Brain microvascular endothelial cell (primary cell): ENCODE results near the gene DENND2A.

Source experiments
- DNase-seq: peaks from one replicate; pipeline ENCODE4 v3.0.0-alpha.2; 2020
- H3K27ac ChIP-seq: fragments of 250-450 bp; sonication (Bioruptor Pico); 2 replicates; pipeline ENCODE4 v1.5.1; 2020; ENCODE audit warnings: mild to moderate bottlenecking, moderate library complexity
- H3K27me3 ChIP-seq: fragments of 250-450 bp; sonication (Bioruptor Pico); replicated peaks from 2 replicates; pipeline ENCODE4 v1.5.1; 2020; ENCODE audit warnings: mild to moderate bottlenecking
- H3K36me3 ChIP-seq: fragments of 250-450 bp; sonication (Bioruptor Pico); replicated peaks from 2 replicates; pipeline ENCODE4 v1.5.1; 2020; ENCODE audit warnings: mild to moderate bottlenecking
- H3K4me3 ChIP-seq: 2 replicates; pipeline ENCODE4 v1.5.1; 2011; ENCODE audit warnings: low read depth, mild to moderate bottlenecking, control low read depth, low read length, moderate library complexity
- in situ Hi-C: cut with HindIII; loops from 2 replicates; pipeline ENCODE4 v1.10.0; 2017; ENCODE audit warnings: low sequenced_read_pairs, low pct_ligation_motif_present
- TF ChIP-seq, protein P1 (sequence below): IDR thresholded peaks from 2 replicates; pipeline ENCODE4 v1.5.1; 2011; ENCODE audit warnings: low read depth, mild to moderate bottlenecking, moderate library complexity, low read length, control low read depth, inconsistent platforms; ENCODE audit errors: missing control alignments

The DENND2A gene

DNA sequence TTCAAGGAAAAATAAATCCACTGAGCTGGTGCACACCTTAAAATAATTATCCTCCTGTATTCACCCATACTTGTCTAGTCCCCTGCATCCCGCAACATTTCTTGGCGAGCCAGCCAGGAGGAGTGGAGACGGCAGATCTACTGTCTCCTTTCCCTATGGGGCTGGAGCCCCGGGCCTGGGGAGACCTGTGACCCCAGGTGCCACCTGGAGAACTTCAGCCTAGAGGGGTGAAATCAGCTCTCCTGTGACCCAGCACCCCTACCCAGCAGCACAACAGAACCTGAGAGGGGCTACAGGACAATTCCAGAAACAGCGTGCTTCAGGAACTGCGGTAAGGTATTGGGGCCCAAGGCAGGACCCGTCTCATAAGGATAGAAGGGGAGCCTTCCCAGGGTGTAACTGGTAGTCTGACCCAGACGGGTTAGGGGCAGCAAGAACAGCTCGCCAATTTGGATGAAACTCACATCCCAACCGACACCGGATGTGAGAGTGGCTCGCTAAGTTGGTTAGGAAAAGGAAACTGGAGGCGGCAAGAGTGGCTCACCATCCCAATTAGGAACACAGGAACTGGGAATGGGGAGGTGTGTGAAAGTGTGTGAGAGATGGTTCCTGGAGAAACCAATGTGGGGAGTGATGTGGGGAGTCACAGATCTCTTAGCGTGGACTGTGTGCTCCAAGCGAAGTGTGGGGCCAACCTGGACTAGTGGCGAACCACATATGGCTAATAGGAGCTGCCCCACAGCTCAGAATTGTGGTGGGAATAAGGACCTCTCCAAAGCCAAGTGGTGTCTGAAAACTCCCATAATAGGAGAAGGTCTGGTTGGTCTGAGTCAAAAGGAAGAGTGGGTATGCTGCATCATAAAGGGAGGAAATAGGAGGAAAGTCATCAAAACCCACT lies 15.1 kb upstream of the DENND2A start:
- Histone ChIP-seq H3K27me3 (no peaks in the 10 kb centered on the region), H3K4me3 (no peak overlapping the region), H3K36me3 (no peaks in the 10 kb centered on the region), H3K27ac (no peak overlapping the region)
- in situ Hi-C loops, result no loop called here
- TF ChIP-seq, protein P1, sequence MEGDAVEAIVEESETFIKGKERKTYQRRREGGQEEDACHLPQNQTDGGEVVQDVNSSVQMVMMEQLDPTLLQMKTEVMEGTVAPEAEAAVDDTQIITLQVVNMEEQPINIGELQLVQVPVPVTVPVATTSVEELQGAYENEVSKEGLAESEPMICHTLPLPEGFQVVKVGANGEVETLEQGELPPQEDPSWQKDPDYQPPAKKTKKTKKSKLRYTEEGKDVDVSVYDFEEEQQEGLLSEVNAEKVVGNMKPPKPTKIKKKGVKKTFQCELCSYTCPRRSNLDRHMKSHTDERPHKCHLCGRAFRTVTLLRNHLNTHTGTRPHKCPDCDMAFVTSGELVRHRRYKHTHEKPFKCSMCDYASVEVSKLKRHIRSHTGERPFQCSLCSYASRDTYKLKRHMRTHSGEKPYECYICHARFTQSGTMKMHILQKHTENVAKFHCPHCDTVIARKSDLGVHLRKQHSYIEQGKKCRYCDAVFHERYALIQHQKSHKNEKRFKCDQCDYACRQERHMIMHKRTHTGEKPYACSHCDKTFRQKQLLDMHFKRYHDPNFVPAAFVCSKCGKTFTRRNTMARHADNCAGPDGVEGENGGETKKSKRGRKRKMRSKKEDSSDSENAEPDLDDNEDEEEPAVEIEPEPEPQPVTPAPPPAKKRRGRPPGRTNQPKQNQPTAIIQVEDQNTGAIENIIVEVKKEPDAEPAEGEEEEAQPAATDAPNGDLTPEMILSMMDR, result no peak
- no peak for DNase-seq

DNA sequence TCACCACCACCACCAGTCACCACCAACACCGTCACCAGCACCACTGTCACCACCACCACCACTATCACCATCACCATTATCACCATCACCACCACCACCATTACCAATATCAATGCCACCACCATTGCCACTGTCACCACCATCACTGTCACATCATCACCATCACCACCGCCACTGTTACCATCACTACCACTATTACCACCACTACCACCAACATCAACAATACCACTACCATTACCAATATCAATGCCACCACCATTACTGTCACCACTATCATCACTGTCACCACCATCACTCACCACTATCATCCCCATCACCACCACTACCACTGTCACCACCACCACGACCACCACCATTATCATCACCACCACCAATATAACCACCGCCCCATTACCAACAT lies 14.0 kb upstream of the DENND2A start:
- no peak for DNase-seq
- Histone ChIP-seq H3K36me3 (no peaks in the 10 kb centered on the region), H3K27ac (no peak overlapping the region), H3K4me3 (no peak overlapping the region), H3K27me3 (no peaks in the 10 kb centered on the region)
- in situ Hi-C loops, result no loop called here
- TF ChIP-seq, protein P1, result no peak

DNA sequence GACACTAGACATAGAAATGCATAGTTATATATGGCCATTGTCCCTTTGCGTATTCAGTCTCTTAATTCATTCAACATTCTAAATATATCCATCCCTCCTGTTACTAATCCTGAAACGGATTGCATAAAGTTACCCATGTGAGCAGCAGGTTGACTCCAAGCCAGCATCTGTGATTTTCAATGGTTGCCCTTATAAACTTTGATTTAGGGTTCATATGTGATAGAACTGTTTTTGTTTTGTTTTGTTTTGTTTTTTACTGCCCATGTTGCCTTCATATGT lies 13.4 kb upstream of the DENND2A start:
- Histone ChIP-seq H3K4me3 (no peak overlapping the region), H3K27me3 (no peaks in the 10 kb centered on the region), H3K27ac (no peak overlapping the region), H3K36me3 (no peaks in the 10 kb centered on the region)
- DNase-seq, result no peak
- TF ChIP-seq, protein P1, result no peak
- in situ Hi-C loops, result no loop called here

DNA sequence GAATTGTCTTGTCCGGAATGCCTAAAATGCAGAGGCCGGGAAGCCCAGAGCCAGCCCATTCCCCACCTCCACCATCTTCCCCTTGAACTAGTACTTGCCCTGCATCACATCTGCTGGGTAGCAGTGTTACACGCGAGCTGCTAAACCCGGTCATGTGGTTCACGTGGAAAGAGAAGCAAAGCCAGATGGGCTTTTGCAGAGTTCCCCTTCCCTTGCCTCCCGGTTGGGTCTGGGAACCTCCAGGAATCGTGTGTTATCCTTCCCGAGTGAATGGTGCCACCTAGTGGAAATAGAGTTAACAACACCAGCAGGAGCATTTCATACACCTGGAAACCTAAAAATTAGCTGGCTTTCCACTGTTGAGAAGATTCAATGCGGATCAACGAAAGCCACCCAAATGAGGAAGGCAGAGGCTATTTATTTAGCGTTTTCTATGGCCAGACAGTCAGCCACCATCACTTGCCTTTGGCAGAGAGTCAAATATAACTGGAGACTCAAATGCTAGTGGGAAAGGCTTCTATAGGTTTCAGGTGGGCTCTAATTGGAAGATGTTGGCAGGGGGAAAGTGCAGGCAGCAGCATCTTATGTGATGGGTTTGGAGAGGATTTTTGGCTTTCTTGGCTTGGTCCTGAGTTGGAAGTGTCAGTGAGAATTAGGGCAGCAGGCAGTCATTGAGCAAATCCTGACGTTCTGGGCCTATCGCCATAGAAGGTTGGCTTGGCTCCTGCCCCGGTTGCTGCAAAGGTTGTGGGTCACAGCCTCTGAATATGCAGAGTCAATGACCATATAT lies 12.9 kb upstream of the DENND2A start:
- TF ChIP-seq, protein P1, result peak; percentile 82
- Histone ChIP-seq H3K27ac (no peak overlapping the region), H3K36me3 (no peaks in the 10 kb centered on the region), H3K4me3 (peak overlapping the region; percentile 5), H3K27me3 (no peaks in the 10 kb centered on the region)
- peak; percentile 61 for DNase-seq
- in situ Hi-C loops, result no loop called here

DNA sequence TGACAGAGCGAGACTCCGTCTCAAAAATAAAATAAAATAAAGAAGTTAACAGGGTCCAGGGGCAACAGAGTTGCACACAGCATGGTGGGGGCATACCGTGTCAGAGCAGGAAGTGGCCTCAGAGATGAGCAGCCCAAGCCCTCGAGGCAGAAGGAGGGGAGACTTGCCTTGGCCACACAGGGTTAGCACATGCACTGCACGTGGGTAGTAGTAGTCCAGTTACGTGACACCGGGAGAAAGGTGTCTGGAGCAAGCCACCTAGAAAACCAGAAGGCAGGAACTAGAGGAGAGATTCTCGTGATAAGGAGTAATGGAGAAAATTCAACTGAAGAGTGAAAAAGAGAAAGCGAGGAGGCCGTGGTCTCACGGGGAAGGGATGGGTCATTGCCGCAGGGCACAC lies 9.8 kb upstream of the DENND2A start:
- no peaks in the 10 kb centered on the region for H3K27me3 ChIP-seq
- H3K4me3 ChIP-seq, result no peak overlapping the region
- no peaks in the 10 kb centered on the region for H3K36me3 ChIP-seq
- DNase-seq, result no peak
- in situ Hi-C loops, result no loop called here
- no peak overlapping the region for H3K27ac ChIP-seq
- TF ChIP-seq, protein P1, result no peak
